GM21723 (cell line): ENCODE data around the gene DDC.

ENCODE experiments used
- ATAC-seq: cut with Tn5 transposase; IDR thresholded peaks from one replicate; pipeline ENCODE4 v1.9.1; 2021; ENCODE audit warnings: mild to moderate bottlenecking, moderate library complexity; ENCODE audit not compliant: unreplicated experiment

DDC gene

DNA sequence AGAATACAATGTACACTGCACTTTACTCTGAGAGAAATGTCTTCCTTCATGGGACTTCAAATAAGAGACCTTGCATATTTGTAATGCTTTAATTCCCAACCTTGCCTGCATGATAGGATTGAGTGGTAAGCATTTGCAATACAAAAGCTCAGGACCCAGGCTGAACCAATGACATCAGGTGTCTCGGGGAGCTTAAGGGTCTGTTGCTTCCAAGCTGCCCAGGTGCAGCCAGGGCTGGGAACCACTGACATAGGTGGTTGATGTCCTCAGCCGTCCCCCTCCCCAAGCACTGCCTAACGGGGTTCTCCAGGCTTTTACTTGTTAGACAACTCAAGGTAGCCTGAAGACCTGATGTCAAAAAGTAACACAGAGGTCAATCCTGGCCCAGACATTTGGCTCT, 144.2 kb downstream of the DDC start:
- ATAC-seq, result no peak

DNA sequence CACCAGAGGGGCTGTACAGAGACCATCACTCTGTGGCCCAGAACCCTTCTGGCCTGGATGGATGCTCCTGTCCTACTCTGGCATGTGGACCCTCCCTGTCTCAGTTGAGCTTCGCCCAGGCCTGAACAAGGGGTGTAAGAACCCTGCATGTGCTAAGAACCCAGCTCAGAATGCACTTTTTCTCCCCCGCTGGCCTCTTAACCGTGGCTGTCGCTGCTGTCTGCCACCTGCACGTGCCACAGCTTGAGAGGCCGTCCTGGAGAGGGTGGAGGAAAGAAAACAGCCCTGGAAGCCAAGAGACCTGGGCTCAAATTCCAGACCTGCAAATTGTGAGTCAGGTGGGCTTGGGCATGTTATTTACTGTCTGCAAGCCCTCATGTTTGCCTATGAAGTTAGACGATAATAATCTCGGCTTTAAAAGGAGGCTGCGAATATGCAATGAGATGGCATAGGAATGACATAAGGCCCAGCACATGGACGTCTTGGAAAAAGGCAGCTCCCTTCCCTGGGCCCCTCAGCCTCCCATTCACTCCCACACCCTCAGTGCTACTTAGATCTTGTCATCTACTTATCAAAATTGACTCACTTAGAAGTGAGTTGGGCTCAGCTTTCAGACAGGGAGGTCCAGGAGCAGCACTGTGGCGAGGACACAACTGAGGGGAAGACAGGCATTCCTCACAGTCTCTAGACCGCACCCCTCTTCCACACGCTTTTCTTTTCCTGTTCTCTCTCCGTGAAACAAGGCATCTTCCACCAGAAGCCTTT, 146.5 kb downstream of the DDC start:
- no peak for ATAC-seq

DNA sequence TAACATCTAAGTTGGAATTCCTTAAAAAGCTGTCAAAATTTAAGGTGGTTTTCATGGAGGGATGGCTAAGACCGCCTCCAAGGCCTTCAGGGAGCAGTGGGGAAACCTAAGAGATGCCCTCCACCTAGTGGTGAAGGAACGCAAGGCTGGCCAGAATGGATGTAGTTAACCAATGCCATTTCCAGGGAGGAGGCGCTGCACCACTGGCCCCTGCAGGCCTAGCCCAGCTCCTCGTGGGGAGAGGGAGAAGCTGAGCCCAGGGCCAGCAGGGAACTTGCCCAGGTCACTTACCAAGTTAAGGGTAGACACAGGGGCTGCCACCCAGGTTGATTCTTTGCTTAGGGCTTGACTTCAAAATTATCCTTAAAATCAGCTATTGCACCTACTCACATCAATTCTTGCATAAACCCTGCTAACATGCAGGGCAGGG, 147.1 kb downstream of the DDC start:
- ATAC-seq, result peak; percentile 87

DNA sequence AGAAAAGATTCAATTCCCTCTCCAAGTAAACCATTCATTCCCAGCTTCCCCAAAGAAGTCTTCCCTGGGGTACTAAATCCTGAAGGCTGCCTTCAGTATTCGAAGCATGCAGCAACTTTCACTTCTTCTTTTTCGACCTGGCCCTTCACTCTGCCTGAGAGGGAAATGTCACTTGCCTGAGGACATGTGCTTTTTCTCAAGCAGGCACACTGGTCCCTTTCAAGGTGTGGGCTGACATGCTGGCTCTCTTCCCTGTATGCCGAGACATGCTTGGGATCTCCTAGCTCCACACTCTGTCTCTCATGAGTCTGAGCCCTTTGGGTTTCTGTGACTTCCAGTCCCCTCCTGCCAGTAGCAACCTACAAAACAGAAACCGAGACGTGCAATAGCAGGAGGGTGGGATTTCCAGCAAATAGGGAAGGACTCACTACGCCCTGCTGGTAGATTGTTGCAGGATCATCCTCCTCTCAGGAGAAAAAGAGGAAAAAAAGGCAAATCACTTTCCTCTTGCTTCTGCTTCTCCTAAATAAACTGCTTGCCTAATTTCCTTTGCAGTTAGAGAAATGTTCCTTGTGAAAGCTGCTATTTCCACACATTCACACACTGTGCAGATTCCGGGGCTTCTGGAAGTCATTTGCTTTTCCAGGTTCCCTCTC, 148.6 kb downstream of the DDC start:
- peak; percentile 80 for ATAC-seq

DNA sequence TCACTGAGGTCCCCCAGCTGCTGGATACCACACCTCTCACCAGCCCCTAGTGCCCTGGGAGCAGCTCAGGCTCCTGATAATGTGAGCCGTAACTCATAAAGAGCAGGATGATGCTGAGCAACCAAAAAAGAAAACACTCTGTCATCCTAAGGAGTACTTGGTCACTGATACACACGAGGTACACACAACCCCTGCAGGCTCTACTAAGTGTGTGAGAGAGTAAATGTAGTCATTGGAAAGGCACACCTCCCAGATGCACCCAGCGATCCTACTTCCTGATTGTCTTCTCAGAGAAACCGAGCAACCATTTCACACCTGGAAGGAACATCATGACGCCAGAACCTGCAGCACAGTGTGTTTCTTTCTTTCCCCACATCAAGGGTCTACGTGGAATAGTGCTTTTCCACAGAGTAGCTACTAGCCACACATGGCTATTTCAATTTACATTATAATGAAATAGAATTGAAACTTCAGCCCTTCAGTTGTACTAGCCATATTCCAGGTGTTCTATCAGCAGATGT, 149.3 kb downstream of the DDC start:
- ATAC-seq, result no peak

DNA sequence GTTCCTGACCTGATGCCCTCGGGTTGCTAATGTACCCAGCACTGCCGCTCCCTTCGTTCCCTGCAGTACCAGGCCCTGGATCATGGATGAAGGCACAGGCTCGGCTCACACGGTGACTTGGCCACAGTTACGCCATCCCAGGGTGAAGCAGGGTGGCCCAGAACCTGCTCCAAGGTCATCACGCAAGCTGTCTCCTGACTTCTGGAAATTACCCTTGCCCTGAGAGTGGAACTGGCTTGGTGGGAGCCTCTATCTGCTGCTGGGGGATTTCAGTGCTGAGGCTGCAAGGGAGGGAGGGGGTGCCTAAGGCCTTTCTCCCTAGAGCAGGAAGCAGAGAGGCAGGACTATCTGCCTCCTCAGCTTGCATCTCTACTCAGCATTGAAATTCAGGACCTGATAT, 151.6 kb downstream of the DDC start:
- ATAC-seq, result no peak

DNA sequence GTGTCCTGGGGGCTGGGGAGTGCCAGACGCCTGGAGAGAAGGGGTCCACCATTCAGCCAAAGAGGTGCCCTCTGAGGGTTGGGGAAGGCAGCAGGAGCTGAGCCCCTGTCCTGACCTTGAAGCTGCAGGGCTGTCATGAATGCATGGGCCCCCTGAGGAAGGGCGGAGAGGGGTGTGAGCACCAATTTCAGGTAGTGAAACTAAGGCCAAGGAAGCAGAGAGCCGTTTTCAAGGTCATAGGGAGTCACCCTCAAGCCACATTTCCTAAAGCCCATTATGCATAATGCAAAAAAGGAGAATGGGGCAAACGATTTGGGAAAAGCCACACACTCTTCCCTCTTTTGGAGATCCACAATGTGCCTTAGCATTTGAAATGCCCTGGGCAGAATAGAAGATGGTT, 152.2 kb downstream of the DDC start:
- ATAC-seq, result no peak

DNA sequence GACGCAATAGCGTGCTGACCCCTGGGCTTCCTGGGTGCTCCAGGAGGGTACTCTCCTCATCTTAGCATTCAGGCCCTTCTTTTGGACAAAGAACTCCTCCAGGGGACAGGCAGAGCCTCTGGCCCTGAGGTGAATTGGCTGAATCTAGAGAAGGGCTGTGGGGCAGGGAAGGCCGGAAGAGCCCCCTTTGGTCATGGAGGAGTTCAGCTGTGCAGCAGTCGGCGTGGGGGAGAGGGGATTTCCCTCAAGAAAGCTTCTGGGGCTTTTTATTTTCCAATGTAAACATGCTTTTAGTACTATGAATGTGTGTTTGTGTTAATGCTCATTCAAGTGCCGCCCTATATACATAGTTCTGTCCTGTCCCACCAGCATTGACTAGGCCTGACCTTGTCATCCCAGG, 153.9 kb downstream of the DDC start:
- peak; percentile 21 for ATAC-seq

DNA sequence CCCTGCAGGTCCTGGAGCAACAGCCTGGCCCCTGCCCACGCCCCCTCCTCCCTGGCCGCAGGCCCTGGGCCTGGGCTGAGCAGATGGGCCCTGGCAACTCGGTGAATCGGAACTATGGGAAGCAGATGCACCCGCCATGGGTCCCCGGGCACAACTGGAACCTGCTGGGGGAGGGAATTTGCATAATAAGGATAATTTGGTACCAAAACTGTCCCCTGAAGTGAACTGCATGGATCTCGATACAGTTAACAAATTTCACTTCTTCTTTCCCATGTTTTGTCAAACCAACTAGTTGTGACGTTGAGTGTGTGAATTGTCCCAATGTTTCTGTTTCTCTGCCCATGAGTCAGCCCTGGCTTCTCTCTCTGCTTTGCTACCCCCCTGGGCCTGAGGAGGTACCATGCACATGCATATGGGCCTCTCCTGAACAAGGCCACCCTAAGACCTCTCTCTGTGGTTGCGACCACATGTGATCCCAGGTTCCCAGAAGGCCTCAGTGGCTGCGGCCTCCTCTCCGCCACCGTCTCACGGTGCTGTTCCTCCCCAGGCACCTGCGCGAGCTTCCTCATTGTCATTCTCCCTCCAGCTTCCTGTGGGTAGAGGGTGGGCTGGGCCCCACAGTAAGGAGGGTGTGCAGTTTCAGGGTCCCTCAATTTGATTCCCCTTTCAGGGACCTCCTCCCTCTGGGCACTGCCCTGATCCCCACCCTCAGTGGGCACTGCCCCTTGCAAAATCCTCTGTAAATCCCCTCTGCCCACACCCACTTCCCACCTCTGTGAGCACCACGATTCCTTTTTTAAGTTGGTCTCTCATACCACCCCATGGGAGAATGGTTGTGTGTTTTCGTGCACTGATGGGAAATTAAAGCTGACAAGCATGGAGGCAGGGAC, 155.1 kb downstream of the DDC start:
- peak; percentile 67 for ATAC-seq
